ENCODE measurements around the gene SYCN. TPM values are rescaled to one million over a fixed set of nuclear protein-coding genes. Genes with fewer than 3 reads are reported as not detected.
A peak's percentile ranks its signal among the peaks of the same experiment; 100 is the strongest.

Gene SYCN
- total and polyA plus RNA-seq, 3 donors from 2014 or later, result 36.5 to 192 (median 98.0) TPM

- DNase-seq, result no peak
- no peak overlapping the region for H3K27ac ChIP-seq
- H3K4me1 ChIP-seq, result no peaks in the 10 kb centered on the region
- no peaks in the 10 kb centered on the region for H3K36me3 ChIP-seq (ENCODE audit: low read depth, missing control alignments)
- H3K27me3 ChIP-seq, result no peaks in the 10 kb centered on the region
- no peaks in the 10 kb centered on the region for H3K9me3 ChIP-seq
- TF ChIP-seq POLR2A (IDR thresholded peaks at IDR 0.05) (no peak), CTCF (IDR thresholded peaks at IDR 0.05) (no peak)
- WGBS, 2 donors, result 79 to 90% methylated on average over 4 to 10 of the region's 10 CpGs
- intact Hi-C loops (cut with DNase I; ENCODE audit: low total_unique reads), result no loop called here
- no peak overlapping the region for H3K4me3 ChIP-seq
These were observed 24.3 kb downstream of the SYCN start for GRCh38 chr19:39179754-39180153.

- no peaks in the 10 kb centered on the region for H3K36me3 ChIP-seq (ENCODE audit: low read depth, missing control alignments)
- no peak overlapping the region for H3K27ac ChIP-seq
- no peaks in the 10 kb centered on the region for H3K9me3 ChIP-seq
- H3K27me3 ChIP-seq, result no peaks in the 10 kb centered on the region
- 91 to 92% methylated on average over 23 to 30 of the region's 30 CpGs for WGBS, 2 donors
- intact Hi-C loops (cut with DNase I; ENCODE audit: low total_unique reads), result no loop called here
- TF ChIP-seq CTCF (IDR thresholded peaks at IDR 0.05) (no peak), POLR2A (IDR thresholded peaks at IDR 0.05) (no peak)
- no peak overlapping the region for H3K4me3 ChIP-seq
- DNase-seq, result no peak
- no peaks in the 10 kb centered on the region for H3K4me1 ChIP-seq
These were observed 25.6 kb downstream of the SYCN start for GRCh38 chr19:39178296-39179006.

GRCh38 chr19:39177736-39178135 is 26.3 kb downstream of the SYCN start:
- TF ChIP-seq CTCF (IDR thresholded peaks at IDR 0.05) (no peak), POLR2A (IDR thresholded peaks at IDR 0.05) (no peak)
- H3K4me1 ChIP-seq, result no peaks in the 10 kb centered on the region
- H3K9me3 ChIP-seq, result no peaks in the 10 kb centered on the region
- no peak for DNase-seq
- intact Hi-C loops (cut with DNase I; ENCODE audit: low total_unique reads), result no loop called here
- no peak overlapping the region for H3K4me3 ChIP-seq
- H3K36me3 ChIP-seq (ENCODE audit: low read depth, missing control alignments), result no peaks in the 10 kb centered on the region
- WGBS, 2 donors, result 93% methylated on average over 8 to 11 of the region's 11 CpGs
- no peaks in the 10 kb centered on the region for H3K27me3 ChIP-seq
- no peak overlapping the region for H3K27ac ChIP-seq

- Histone ChIP-seq H3K4me3 (no peak overlapping the region), H3K9me3 (no peaks in the 10 kb centered on the region), H3K36me3 (ENCODE audit: low read depth, missing control alignments) (no peaks in the 10 kb centered on the region), H3K4me1 (no peaks in the 10 kb centered on the region), H3K27ac (no peak overlapping the region), H3K27me3 (no peaks in the 10 kb centered on the region)
- WGBS, 2 donors, result 91 to 100% methylated on average over 5 to 10 of the region's 10 CpGs
- no peak for TF ChIP-seq POLR2A (IDR thresholded peaks at IDR 0.05)
- no peak for TF ChIP-seq CTCF (IDR thresholded peaks at IDR 0.05)
- intact Hi-C loops (cut with DNase I; ENCODE audit: low total_unique reads), result no loop called here
- DNase-seq, result peak; percentile 38
These were observed 26.9 kb downstream of the SYCN start for GRCh38 chr19:39177110-39177699.

- no peaks in the 10 kb centered on the region for H3K36me3 ChIP-seq (ENCODE audit: low read depth, missing control alignments)
These were observed 28.5 kb downstream of the SYCN start for GRCh38 chr19:39175564-39175963.

More at GRCh38 chr19:39175564-39175963, 28.5 kb downstream of the SYCN start:
- intact Hi-C loops (cut with DNase I; ENCODE audit: low total_unique reads), result no loop called here
- Histone ChIP-seq H3K27me3 (no peaks in the 10 kb centered on the region), H3K9me3 (no peaks in the 10 kb centered on the region), H3K27ac (no peak overlapping the region), H3K4me1 (no peaks in the 10 kb centered on the region), H3K4me3 (no peak overlapping the region)
- WGBS, 2 donors, result 94 to 96% methylated on average over 2 to 7 of the region's 7 CpGs
- no peak for TF ChIP-seq POLR2A (IDR thresholded peaks at IDR 0.05)
- TF ChIP-seq CTCF (IDR thresholded peaks at IDR 0.05), result no peak
- DNase-seq, result no peak

Data from testis (tissue), 3 donors.